ENCODE results near the gene JAZF1.

- TF ChIP-seq CTCF (conservative IDR thresholded peaks at IDR 0.05 in 1 of 2, IDR thresholded peaks at IDR 0.05 in 1 of 2; ENCODE audit: extremely low read depth in 1 of 2, insufficient read depth in 1 of 2, low read depth in 1 of 2, low read length in 2 of 2) (no peak), EZH2 (IDR thresholded peaks at IDR 0.05; ENCODE audit: borderline replicate concordance, low read length) (no peak)
Measured at GRCh38 chr7:27936768-27937102, 243.9 kb downstream of the JAZF1 start.

Measured in mammary epithelial cell (primary cell).